Measurements from ENCODE around the gene INTS6L. TPM values are rescaled to one million over a fixed set of nuclear protein-coding genes. Genes with fewer than 3 reads are reported as not detected.

The INTS6L gene
- total and polyA plus RNA-seq, 2 of the 8 experiments (the other 6 are each of a cell fraction or from before 2014, with no cell fraction given): 4.1 to 5.2 TPM

GRCh38 chrX:135521405-135522131 lies 1.1 kb downstream of the INTS6L start:
- ChIA-PET CTCF (ENCODE audit: partially characterized antibody) (no interaction called here), POLR2A (ENCODE audit: partially characterized antibody) (interaction anchor here (0.7 kb wide), 1 partner anchor 58 kb away, joined by 3 read pairs; no protein-coding TSS in a partner anchor)
- Histone ChIP-seq H3K14ac (ENCODE audit: insufficient read length) (no peak overlapping the region), H4K20me1 (replicated peaks in 1 of 2; ENCODE audit: control insufficient read depth in 1 of 2, insufficient read depth in 2 of 2, low read length in 2 of 2) (no peaks in the 10 kb centered on the region), H3K23me2 (ENCODE audit: low read depth, low read length) (peaks cover 7% of the 10 kb centered on the region; the same call in 1 of the 2 replicates), H3K56ac (replicated peaks; ENCODE audit: insufficient read length, low read depth, low read length) (peak overlapping the region; percentile 30), H2BK12ac (ENCODE audit: low read depth, low read length) (no peak overlapping the region), H3K36me3 (ENCODE audit: control insufficient read depth in 2 of 4, insufficient read depth in 4 of 4, low read length in 3 of 4) (no peaks in the 10 kb centered on the region), H3K9ac (replicated peaks in 1 of 4; ENCODE audit: extremely low read depth in 1 of 4, low read depth in 3 of 4, low read length in 3 of 4) (peak overlapping the region in 3 of 4 experiments; percentile 29 to 66 (median 48); a peak in 6 of 7 replicates), H2BK120ac (replicated peaks; ENCODE audit: low read depth, low read length) (no peak overlapping the region), H3K4me3 (ENCODE audit: extremely low read depth in 1 of 4, insufficient read depth in 2 of 4, low read depth in 3 of 4, low read length in 4 of 4) (peak overlapping the region; percentile 57 to 84 (median 64)), H2BK5ac (ENCODE audit: low read depth, low read length) (no peak overlapping the region; the same call in 1 of the 2 replicates), H4K8ac (ENCODE audit: extremely low read depth, insufficient read depth, low read length) (no peak overlapping the region), H3K9me3 (ENCODE audit: insufficient read depth in 2 of 2, low read depth in 1 of 2, low read length in 1 of 2) (no peaks in the 10 kb centered on the region), H3K79me1 (ENCODE audit: low read depth, low read length) (no peaks in the 10 kb centered on the region), H3K18ac (ENCODE audit: extremely low read depth, low read length) (no peak overlapping the region; the same call in 1 of the 2 replicates), H2BK15ac (ENCODE audit: low read length) (no peak overlapping the region), H3K23ac (ENCODE audit: insufficient read length) (no peak overlapping the region), H4K5ac (ENCODE audit: insufficient read length, low read depth, low read length) (no peak overlapping the region), H3K4me1 (replicated peaks in 1 of 4; ENCODE audit: control insufficient read depth in 3 of 4, insufficient read depth in 4 of 4, low read length in 3 of 4) (peaks cover 0 to 2% (median 0%) of the 10 kb centered on the region in 4 experiments; a peak in 3 of 7 replicates), H3K4me2 (ENCODE audit: insufficient read depth in 1 of 2, low read depth in 2 of 2, low read length in 2 of 2) (peak overlapping the region; percentile 9 to 71), H2BK20ac (ENCODE audit: low read length) (no peak overlapping the region), H3K79me2 (ENCODE audit: control insufficient read depth in 1 of 2, insufficient read depth in 2 of 2, low read length in 2 of 2) (no peaks in the 10 kb centered on the region), H2AK5ac (ENCODE audit: low read depth, low read length) (no peak overlapping the region), H3K4ac (replicated peaks; ENCODE audit: insufficient read length, low read depth, low read length) (no peak overlapping the region), H2AFZ (ENCODE audit: low read length) (peak overlapping the region; percentile 16; the same call in 1 of the 2 replicates), H4K91ac (replicated peaks; ENCODE audit: insufficient read length, low read length) (no peak overlapping the region), H3K27me3 (replicated peaks in 1 of 4; ENCODE audit: control insufficient read depth in 3 of 4, extremely low read depth in 1 of 4, insufficient read depth in 3 of 4, low read length in 3 of 4) (no peaks in the 10 kb centered on the region), H3K27ac (ENCODE audit: low read depth, low read length) (peak overlapping the region; percentile 63)
- peak; percentile 59 to 62 for DNase-seq (ENCODE audit: low read depth in 1 of 2, low spot score in 2 of 2)
- 1% methylated on average over 10 of the region's 73 CpGs; no CpG with 5 or more reads in 1 of the 2 experiments for WGBS, 2 experiments (ENCODE audit: extremely low coverage in 1 of 2, insufficient coverage in 1 of 2, insufficient read length in 1 of 2, insufficient replicate concordance in 2 of 2, low coverage in 1 of 2, low lambda C conversion rate in 2 of 2, missing lambda C conversion rate in 1 of 2)
- no peak for FAIRE-seq
- TF ChIP-seq SIX5 (IDR thresholded peaks at IDR 0.05; ENCODE audit: low read depth, low read length): no peak
- TF ChIP-seq SRF (IDR thresholded peaks at IDR 0.05; ENCODE audit: low read depth, low read length): no peak
- no peak for TF ChIP-seq HDAC2 (IDR thresholded peaks at IDR 0.05; ENCODE audit: borderline replicate concordance in 1 of 2, low read depth in 2 of 2, low read length in 2 of 2)
- no peak for TF ChIP-seq CBX8 (IDR thresholded peaks at IDR 0.05; ENCODE audit: borderline replicate concordance, low read depth, low read length)
- peak; percentile 57; the same call in 1 of the 2 replicates for TF ChIP-seq TAF1 (IDR thresholded peaks at IDR 0.05; ENCODE audit: low read depth, low read length)
- no peak for TF ChIP-seq CHD1 (IDR thresholded peaks at IDR 0.05; ENCODE audit: low read depth, low read length)
- no peak for TF ChIP-seq EP300 (IDR thresholded peaks at IDR 0.05; ENCODE audit: borderline replicate concordance in 1 of 2, low read depth in 2 of 2, low read length in 2 of 2)
- TF ChIP-seq POLR2AphosphoS5 (IDR thresholded peaks at IDR 0.05; ENCODE audit: low read depth, low read length): peak; percentile 62; the same call in 1 of the 2 replicates
- peak; percentile 61 for TF ChIP-seq KDM4A (IDR thresholded peaks at IDR 0.05; ENCODE audit: low read depth, low read length, severe bottlenecking)
- 0 out of 2 replicates have a peak, but pooled peaks have one; percentile 24 for TF ChIP-seq PHF8 (conservative IDR thresholded peaks at IDR 0.05; ENCODE audit: low read depth, low read length)
- TF ChIP-seq FOSL1 (IDR thresholded peaks at IDR 0.05; ENCODE audit: insufficient read depth, low read depth, low read length): no peak
- no peak for TF ChIP-seq JUND (IDR thresholded peaks at IDR 0.05; ENCODE audit: low read length)
